Mucosa of descending colon (tissue), 3 donors: ENCODE results near the gene CDSN. TPM values are rescaled to one million over a fixed set of nuclear protein-coding genes. Genes with fewer than 3 reads are reported as not detected.
A peak's percentile ranks its signal among the peaks of the same experiment; 100 is the strongest.

Experiments used
- ATAC-seq: fragments of 200-7000 bp; cut with Tn5 transposase; one replicate; pipeline ENCODE4 v1.9.1; 2020; ENCODE audit warnings: mild to moderate bottlenecking, moderate library complexity
- DNase-seq, 3 donors: peaks; one replicate each; pipeline ENCODE4 v3.0.0-alpha.2; 2020
- H3K36me3 ChIP-seq: fragments of 200-600 bp; one replicate; pipeline ENCODE4 v1.8.0; 2021; ENCODE audit warnings: low read depth, mild to moderate bottlenecking
- H3K4me1 ChIP-seq: fragments of 200-600 bp; one replicate; pipeline ENCODE4 v1.8.0; 2021; ENCODE audit warnings: low read depth, mild to moderate bottlenecking
- H3K4me3 ChIP-seq: fragments of 200-600 bp; one replicate; pipeline ENCODE4 v1.8.0; 2021; ENCODE audit warnings: mild to moderate bottlenecking
- H3K9me3 ChIP-seq: fragments of 200-600 bp; one replicate; pipeline ENCODE4 v1.8.0; 2021; ENCODE audit warnings: mild to moderate bottlenecking
- intact Hi-C, 2 donors: fragments of 100-400 bp; cut with DNase I in 1 of 2; cut with micrococcal nuclease in 1 of 2; formaldehyde crosslinking; loops; one replicate each; pipeline versions ENCODE4 v1.11.0 to v1.11.1; 2022; cut with DNase I, micrococcal nuclease
- total RNA-seq, 3 donors: library from RNA; stranded (reverse); fragmentation: NEBNext Ultra II Directional in 2 of 3; extraction: Animal tissue kit (Norgen Biotek cat#: 25700) in 2 of 3; gene quantifications; one replicate each; pipeline versions ENCODE4 v1.2.1 to v1.2.4, GENCODE V29; 2021 to 2023
- TF ChIP-seq, protein P1 (sequence below): fragments of 200-600 bp; IDR thresholded peaks from one replicate; pipeline ENCODE4 v1.8.0; 2022; ENCODE audit warnings: antibody characterized with exemption, mild to moderate bottlenecking
- donor health status: DM: no; HTN: no; CAD: no; lungs with moderate emphysema.
- donor health status: DM: no; HTN: no; CAD: no.
- donor health status: DM: no; HTN: yes; CAD: no.

The CDSN gene
- total RNA-seq, 3 donors from 2014 or later = not detected

DNA sequence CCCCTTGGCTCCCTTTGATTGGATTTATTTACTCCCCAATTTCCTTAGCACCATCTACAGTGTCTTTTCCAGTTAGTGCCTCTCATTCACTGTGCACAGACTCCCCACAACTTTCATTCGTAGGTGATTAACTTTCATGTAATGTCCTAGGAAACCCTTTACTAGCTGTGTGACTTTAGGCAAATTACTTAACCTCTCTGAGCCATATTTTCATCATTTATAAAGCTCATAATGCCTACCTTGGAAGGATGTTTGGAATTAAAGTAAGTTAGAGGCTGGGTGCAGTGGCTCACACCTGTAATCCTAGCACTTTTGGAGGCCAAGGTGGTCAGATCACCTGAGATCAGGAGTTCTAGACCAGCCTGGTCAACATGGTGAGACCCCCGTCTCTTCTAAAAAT lies 28.0 kb downstream of the CDSN start:
- no peak for ATAC-seq
- H3K9me3 ChIP-seq = no peaks in the 10 kb centered on the region

DNA sequence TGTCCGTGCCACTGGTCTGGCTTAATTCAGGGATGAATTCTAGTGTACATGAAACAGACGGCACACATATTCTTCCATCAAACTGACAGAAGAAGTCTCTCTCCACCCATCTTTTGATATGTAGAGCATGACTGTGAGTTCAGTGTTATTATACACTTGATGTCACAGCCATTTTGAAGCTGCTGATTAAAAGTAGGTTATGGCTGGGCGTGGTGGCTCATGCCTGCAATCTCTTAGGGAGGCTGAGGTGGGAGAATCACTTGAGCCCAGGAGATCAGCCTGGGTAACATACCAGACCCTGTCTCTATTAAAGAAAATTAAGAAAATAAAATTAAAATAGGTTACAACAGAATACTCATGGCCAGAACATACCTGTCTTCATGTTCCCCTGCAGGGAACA lies 28.6 kb downstream of the CDSN start:
- ATAC-seq (peak; percentile 64), DNase-seq (peak in 1 of 3 donors; percentile 59)

More for the DNA sequence above, 28.0 kb downstream of the CDSN start:
- no peak for DNase-seq
- Histone ChIP-seq H3K4me3 (no peak overlapping the region), H3K36me3 (no peaks in the 10 kb centered on the region), H3K4me1 (peaks cover 14% of the 10 kb centered on the region)
- TF ChIP-seq, protein P1, sequence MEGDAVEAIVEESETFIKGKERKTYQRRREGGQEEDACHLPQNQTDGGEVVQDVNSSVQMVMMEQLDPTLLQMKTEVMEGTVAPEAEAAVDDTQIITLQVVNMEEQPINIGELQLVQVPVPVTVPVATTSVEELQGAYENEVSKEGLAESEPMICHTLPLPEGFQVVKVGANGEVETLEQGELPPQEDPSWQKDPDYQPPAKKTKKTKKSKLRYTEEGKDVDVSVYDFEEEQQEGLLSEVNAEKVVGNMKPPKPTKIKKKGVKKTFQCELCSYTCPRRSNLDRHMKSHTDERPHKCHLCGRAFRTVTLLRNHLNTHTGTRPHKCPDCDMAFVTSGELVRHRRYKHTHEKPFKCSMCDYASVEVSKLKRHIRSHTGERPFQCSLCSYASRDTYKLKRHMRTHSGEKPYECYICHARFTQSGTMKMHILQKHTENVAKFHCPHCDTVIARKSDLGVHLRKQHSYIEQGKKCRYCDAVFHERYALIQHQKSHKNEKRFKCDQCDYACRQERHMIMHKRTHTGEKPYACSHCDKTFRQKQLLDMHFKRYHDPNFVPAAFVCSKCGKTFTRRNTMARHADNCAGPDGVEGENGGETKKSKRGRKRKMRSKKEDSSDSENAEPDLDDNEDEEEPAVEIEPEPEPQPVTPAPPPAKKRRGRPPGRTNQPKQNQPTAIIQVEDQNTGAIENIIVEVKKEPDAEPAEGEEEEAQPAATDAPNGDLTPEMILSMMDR = no peak
- intact Hi-C loops = no loop called here

DNA sequence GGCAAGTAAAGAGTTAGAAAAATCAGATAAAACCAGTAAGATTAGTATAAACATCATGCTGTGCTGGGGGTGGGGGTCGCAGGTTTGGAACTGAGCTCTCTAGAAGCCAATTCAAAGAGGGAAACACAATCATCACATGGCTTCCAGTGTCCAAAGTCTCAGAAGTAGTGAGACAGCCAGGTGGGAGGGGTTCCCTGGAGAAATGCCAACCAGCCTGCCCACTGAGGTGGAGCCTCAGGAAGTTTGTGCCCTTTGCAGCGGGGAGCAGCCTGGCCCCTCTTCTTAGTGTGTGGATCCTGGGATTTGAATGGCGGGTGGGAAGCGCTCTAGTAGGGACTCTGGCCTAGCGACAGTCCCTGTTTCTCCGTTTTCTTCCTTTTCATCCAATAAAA lies 29.3 kb downstream of the CDSN start:
- peak in 2 of 3 donors; percentile 56 to 67 for DNase-seq
- intact Hi-C loops = no loop called here

More for the DNA sequence above, 28.6 kb downstream of the CDSN start:
- Histone ChIP-seq H3K4me1 (peaks cover 14% of the 10 kb centered on the region), H3K4me3 (no peak overlapping the region), H3K9me3 (no peaks in the 10 kb centered on the region), H3K36me3 (no peaks in the 10 kb centered on the region)
- intact Hi-C loops = no loop called here
- TF ChIP-seq, protein P1 = no peak

DNA sequence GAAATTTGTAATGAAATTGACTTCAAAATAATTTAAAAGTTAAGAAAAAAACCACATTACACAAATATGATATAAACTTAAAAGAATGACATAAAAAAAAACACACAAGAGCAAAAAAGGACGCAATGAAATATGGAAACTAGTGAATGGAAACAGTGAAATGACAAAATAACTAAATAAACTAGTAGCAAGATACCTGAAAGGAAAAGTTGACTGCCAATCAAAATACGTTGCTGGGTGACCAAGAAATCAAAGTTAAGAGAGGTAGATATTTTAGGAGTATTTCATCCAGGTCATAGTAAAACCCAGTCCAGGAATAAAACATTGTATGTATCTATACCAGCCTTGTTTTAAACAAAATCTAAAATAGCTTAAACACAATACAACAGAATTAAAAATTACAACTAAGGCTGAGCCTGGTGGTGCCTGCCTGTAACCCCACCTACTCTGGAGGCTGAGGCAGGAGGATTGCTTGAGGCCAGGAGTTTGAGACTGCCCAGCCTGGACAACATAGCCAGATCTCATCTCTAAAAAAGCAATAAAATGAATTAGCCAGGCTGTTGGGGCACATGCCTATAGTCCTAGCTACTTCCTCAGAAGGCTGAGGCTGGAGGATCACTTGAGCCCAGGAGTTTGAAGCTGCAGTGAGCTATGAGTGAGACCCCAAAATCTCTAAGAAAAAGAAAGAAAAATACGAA lies 29.8 kb downstream of the CDSN start:
- TF ChIP-seq, protein P1 = no peak
- Histone ChIP-seq H3K9me3 (no peaks in the 10 kb centered on the region), H3K4me3 (no peak overlapping the region), H3K36me3 (no peaks in the 10 kb centered on the region), H3K4me1 (peaks cover 14% of the 10 kb centered on the region)
- intact Hi-C loops = no loop called here
- no peak for ATAC-seq
- DNase-seq = no peak

More for the DNA sequence above, 29.3 kb downstream of the CDSN start:
- H3K4me1 ChIP-seq = peaks cover 14% of the 10 kb centered on the region
- H3K4me3 ChIP-seq = no peak overlapping the region
- ATAC-seq = peak; percentile 44
- TF ChIP-seq, protein P1 = no peak
- H3K36me3 ChIP-seq = no peaks in the 10 kb centered on the region
- no peaks in the 10 kb centered on the region for H3K9me3 ChIP-seq

DNA sequence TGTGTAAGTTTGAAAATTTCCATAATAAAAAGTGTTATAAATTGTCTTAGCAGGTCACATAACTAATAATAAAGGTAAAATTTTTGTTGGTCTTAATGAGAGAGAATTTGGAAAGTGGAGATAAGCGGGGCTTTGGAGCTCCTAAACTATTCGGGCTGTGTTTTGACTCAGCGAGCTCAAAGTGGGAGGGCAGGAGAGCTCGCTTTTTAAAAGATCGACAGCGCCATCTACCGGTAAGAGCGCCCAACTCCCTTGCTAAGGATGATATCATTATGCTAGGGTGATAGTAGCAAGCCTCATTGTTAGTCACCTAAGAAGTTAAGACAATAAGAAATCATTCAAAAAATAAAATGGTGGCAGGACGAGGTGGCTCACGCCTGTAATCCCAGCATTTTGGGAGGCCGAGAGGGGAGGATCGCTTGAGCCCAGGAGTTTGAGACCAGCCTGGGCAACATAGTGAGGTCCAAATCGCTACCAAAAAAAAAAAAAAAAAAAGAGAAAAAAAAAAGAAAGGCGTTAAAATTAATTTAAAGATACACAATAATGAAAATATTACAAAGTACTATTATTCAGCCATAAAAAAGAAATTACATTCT lies 32.7 kb downstream of the CDSN start:
- H3K36me3 ChIP-seq = no peaks in the 10 kb centered on the region
- peak; percentile 60 to 95 (median 87) for DNase-seq
- peak; percentile 92 for ATAC-seq
- H3K4me3 ChIP-seq = no peak overlapping the region
- intact Hi-C loops = loop anchor here in 1 of 2 donors (5.0 kb wide), 1 partner anchor 170 kb away; no protein-coding TSS in a partner anchor
- TF ChIP-seq, protein P1 = peak; percentile 70
- no peaks in the 10 kb centered on the region for H3K9me3 ChIP-seq
- H3K4me1 ChIP-seq = peaks cover 8% of the 10 kb centered on the region
